Daoy (cell line): ENCODE results near the gene NMNAT2. TPM values are rescaled to one million over a fixed set of nuclear protein-coding genes. Genes with fewer than 3 reads are reported as not detected.
A peak's percentile ranks its signal among the peaks of the same experiment; 100 is the strongest.
"Not testable (repeated sequence)": the region's sequence is repeated elsewhere in the genome, so short reads cannot be mapped to it uniquely, and the experiment has no call there.

ENCODE experiments used
- DNase-seq: peaks from one replicate; pipeline ENCODE4 v3.0.0-alpha.2; 2015; ENCODE audit warnings: low read depth
- total RNA-seq: library from RNA; depleted of rRNA; stranded (reverse); fragments of >200 nt; shearing (Covaris generic); gene quantifications from 2 replicates; pipeline ENCODE4 v1.2.3, GENCODE V29; 2014

NMNAT2 gene
- total RNA-seq, 1 experiment from 2014 or later, result 3.0 TPM

DNA sequence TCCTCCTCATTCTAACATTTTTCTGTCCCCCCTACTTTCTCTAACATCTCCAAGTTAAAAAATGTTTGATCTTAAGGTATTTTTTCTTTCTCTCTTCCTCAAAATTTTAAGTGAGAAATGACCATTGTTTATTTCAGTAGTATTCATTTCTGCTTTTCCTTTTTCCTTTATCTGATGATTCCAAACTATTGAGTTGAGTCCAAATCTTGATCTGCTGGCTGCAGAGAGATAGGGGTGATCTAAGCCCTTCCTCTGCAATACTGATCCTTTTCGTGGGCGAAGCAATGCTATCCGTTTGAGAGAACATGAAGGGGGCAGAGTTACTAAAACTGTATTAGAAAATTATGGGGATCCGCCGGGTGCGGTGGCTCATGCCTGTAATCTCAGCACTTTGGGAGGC lies 516 bp upstream of the NMNAT2 start:
- DNase-seq, result no peak

DNA sequence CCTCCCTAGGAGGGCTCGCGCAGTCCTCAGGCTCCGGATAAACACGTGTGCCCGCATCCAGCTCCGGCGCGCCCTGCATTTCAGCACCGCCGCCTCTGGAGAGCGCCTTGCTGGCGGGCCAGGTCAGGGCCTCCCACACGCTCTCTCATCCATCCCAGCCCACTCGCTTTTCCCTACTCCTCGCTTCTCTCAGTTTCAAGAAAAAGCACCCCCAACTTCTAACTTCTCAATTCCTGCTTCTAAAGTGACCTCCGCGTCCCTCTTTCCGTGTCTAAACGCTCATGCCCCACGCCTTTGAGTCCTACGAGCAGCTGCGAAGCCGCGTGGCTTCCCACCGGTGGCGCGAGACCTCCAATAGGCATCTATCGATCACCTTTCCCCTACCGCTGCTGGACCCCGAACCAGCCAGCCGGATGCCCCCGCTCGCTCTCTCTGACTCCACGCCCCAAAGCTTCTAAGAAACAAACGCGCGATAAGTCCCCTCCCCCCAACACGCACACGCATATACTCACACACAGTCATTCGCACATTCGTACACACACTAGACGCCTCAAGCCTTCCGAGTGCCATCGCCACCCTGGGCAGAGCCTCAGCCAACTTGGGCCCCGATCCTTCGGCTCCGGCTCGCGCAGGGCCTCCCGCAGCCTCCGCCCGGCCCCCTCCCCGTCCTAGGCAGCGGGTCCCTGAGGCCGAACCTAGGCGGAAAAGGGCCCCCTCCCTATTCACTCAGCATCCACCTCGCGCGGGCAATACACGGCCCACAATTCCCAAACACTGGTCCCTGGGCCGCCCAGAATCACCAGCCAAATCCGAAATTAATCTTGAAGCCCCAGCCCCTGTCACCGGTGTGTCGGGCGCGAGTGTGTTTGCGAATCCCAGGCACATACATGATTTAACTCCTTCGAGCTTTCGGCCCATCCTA lies 1.1 kb downstream of the NMNAT2 start:
- DNase-seq, result peak; percentile 82

DNA sequence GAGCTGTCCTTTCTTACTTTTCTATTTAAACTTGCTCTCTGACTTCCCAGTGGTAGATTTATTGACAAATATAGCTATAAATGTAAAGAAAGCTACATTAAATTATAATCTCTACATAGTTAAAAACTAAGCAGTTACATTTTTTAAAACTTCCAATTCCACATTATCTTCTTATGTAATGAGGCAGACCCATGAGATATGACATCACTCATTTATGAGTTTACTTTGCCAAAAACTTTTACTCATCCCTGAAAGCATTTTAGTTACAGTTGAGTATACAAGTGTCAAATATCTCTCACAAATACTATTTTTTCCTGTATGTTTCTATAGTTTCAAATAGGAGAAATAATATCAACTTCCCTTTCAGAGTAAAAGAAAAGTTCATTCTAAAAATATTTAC lies 3.8 kb downstream of the NMNAT2 start:
- DNase-seq, result no peak

DNA sequence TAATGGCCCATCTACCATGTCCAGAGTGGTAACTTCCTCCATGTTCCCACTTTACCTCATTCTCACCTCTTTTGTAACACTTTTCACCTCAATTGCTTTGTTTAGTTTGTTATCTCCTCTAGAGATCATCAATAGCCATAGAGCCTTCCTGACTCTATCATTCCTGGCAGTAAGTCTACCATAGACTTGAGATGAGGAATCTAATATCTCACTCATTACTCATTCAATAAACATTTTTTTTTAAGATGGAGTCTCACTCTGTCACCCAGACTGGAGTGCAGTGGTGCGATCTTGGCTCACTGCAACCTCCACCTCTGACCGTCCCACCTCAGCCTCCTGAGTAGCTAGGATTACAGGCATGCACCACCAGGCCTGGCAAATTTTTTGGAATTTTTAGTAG lies 7.1 kb downstream of the NMNAT2 start:
- peak; percentile 4 for DNase-seq

DNA sequence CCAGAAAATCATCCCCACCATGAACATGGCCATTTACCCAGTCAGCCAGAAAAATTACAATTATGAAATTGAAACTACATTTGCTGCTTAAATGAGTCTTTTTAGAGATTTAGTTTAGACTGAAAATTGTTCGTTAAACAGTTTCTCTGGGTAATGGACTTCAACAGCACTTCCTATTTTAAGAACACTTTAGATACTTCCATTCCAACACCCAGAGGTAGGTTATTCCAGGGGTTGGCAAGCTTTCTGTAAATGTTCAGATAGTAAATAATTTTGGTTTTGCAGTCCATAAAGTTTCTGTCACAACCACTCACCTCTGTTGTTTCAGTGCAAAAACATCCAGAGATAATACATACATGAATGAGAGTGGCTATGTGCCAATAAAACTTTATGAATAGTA lies 10.2 kb downstream of the NMNAT2 start:
- DNase-seq, result no peak

DNA sequence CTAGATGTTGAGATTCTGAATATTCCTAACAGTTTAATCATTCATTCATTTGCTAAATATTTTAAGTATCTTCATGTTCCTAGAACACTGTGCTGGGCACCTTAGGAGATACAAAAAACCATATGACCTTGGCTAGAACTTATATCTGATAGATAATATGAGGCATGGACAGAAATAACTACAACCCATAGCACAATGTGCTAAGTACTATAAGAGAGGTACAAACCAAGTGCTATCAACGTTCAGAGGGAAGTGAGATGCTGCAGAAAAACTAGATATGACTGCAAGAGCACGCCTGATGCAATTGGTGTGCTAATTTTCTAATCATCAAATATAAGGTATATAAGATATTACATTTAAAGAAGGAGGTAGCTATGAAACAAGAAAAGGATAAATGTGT lies 10.7 kb downstream of the NMNAT2 start:
- no peak for DNase-seq

DNA sequence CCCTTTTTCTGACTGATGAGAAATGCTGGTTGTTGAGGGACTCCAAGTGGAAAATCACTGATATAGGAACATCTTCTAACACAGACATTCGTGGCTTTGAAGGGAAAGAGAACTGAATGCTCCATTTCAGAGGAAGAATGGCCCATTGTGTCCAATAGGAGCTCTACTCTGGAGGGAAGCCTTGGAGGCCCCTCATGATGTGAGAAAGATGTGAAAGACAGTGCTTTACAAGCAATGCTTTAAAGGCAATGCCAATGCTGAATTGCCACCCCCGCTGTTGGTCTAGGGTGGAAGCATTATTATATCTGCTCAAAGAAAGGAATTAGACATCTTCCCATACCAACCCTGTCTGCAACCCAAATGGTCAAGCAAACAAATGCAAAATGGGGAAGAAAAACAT lies 13.7 kb downstream of the NMNAT2 start:
- no peak for DNase-seq

DNA sequence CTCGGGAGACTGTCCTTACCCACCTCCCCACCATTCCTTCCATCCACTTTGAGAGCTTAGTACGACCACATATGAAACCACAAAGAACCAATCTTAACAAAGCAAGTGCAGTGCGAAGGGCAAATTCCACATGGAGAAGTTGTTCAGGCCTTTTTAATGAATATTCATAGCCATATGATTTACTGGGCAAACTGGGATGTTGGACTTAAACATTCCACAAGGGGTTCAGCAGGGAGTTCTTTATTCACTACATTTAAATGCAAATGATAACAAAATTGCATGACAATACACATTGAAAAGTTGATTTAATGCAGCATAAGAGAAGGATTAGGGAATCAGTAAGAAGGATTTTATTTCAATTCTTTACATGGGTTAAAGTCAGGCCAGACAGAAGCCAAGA lies 14.7 kb downstream of the NMNAT2 start:
- DNase-seq, result no peak

DNA sequence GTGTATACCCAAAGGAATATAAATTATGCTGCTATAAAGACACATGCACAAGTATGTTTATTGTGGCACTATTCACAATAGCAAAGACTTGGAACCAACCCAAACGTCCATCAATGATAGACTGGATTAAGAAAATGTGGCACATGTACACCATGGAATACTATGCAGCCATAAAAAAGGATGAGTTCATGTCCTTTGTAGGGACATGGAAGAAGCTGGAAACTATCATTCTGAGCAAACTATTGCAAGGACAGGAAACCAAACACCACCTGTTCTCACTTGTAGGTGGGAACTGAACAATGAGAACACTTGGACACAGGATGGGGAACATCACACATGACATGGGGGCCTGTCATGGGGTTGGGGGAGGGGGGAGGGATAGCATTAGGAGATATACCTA lies 16.6 kb downstream of the NMNAT2 start:
- not testable (repeated sequence) for DNase-seq

DNA sequence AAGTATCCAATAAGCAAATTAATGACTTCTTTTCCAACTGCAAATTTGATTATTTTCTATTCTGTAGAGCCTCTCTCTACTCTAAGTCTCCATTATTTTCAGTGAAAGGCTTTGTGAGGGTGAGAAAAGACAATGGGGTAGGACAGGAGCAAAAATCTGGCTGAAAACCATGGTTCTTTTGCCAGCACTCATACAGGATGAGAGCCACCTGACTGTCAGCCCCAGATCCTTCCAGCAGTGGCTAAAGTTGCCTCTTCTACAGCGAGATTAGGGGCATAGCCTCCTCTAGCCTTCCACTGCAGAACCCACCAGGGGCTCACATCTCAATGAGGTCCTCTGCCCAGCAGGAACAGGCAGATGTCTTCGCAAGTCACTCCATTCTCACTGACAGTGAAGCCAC lies 23.7 kb downstream of the NMNAT2 start:
- DNase-seq, result no peak

DNA sequence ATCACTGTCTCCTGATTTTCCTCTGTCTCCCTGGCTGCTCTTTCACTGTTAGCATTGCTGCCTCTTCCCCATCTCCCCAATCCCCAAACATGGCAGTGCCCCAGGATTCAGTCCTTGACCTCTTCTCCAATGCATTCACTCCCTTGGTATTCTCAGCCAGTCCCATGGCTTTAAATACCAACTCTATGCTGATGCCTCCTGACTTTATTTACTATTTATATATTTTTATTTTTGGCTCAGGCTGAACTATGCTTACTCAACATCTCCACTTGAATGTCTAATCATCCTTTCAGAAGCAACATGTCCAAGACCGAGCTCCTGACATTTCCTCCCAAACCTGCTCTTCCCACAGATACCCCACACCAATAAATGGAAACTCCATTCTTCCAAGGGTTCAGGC lies 26.3 kb downstream of the NMNAT2 start:
- DNase-seq, result no peak

DNA sequence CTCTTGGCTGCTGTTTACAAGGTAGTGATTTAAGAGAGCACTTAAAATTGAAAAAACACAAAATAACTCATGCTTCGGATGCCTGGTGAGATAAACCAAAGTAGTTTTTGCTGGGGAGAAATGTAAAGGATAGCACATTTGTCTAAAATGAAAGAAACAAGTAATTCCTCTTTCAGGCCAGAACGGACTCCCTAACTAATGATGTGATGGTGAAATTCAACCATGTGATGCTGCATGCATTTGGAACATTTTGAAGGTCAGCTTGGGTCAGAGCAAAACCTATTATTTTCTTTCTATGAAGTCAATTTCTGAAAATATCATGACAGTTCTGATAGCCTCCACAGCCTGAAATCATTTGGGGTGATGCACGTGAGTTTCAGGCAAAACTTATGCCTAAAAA lies 27.6 kb downstream of the NMNAT2 start:
- no peak for DNase-seq

DNA sequence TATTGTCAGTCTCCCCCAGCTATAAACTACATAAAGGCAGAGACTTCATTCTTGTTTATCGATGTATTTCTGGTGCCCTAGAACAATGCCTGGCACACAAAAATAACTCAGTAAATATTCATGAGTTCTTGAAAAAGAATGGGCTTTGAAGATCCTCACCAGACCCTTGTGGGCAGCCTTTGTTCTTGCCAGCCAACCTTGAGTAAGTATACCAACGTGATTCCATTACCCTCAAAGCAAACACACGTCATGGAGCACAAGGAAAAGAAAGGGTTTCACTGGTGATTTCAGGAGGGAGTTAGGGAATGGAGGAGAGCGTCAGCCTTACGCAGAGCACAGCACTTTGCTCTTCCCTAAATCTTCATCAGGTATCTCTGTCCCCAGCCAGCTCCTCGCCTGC lies 29.4 kb downstream of the NMNAT2 start:
- DNase-seq, result no peak

DNA sequence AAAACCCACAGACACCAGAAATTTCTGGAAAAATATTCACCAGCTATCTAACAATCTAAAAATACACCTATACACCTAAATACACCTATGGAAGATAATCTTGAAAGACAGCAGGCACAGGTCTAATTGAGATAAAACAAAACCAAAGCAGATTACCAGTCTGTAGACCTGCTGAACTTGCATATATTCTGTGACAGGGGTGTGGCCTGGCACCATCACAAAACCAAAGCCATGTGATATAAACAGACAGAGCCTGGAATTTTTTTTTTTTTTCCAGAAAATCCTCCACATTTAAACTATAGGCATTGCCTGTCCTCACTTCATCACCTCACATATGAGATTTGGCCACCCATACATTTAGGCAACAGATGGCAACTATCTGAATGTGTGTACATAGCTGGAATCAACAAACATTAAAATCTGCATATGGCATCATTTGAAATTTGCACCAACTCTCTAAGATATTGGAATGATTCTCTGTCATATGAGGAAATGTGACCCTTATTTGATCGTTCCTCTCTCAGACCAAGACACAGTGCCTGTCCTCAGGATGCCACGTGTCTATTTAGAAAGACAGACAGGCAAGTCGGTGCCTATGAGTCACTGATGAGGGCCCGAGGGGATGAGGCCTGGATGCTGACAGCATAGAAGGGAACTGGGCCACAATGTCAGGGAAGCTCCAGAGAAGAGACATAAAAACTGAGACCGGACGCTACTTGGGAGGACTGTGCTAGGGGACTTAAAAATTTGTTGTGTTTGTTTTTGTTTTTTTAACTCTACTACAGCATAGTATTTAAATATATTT lies 32.6 kb downstream of the NMNAT2 start:
- DNase-seq, result peak; percentile 8

DNA sequence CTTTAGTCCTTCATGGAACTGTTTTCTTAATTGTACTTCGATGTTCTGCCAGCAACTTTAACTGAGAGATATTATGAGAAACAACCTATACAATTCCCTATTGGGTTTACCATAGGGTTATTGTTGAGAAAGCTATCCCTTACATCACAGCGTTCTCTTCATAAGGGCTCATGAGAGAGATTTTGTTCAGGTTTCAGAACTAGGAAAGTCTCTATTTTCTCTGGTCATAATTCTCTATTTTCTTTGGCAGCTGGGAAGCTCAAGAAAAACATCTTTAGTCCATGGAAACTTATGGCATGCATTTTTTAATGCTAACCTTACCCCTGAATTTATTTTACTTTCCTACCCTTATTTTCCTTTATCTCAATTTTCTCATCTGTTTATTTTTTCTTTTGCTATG lies 38.2 kb downstream of the NMNAT2 start:
- no peak for DNase-seq

DNA sequence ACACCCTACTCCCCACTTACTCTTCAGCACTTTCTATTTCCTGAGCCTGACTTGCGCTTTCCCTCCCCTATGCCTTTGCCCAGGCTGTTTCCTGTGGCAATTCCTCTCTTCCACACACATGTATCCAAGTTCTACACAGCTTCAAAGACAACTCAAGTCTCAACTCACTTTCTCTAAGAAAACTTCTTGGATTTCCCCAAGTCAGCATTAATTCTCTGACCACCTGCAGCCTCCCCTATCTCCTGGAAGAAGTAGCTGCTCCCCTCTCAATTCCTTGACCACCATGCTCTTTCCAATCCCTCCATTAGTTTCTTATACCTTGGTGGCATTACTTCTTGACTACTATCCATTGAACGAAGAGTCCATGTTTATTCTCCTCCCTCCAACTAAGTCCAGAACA lies 42.8 kb downstream of the NMNAT2 start:
- no peak for DNase-seq

DNA sequence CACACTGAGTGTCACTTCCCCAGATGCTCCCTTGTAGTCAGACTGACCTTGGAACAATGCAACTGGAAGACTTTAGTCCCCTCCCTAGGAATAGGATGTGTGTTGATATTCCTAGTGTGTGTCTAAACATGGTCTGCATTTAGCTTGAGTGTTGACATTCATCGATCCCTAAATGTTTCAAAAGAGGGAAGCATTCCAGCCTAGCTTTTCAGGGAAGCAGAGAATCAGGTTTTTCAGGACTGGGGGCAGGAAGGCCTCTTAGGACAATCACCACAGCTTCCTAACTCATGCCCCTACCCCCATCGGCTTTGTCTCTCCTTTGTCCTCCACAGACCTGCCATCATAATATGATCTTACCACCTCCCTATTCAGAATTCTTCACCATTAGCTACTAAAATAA lies 43.4 kb downstream of the NMNAT2 start:
- DNase-seq, result no peak

DNA sequence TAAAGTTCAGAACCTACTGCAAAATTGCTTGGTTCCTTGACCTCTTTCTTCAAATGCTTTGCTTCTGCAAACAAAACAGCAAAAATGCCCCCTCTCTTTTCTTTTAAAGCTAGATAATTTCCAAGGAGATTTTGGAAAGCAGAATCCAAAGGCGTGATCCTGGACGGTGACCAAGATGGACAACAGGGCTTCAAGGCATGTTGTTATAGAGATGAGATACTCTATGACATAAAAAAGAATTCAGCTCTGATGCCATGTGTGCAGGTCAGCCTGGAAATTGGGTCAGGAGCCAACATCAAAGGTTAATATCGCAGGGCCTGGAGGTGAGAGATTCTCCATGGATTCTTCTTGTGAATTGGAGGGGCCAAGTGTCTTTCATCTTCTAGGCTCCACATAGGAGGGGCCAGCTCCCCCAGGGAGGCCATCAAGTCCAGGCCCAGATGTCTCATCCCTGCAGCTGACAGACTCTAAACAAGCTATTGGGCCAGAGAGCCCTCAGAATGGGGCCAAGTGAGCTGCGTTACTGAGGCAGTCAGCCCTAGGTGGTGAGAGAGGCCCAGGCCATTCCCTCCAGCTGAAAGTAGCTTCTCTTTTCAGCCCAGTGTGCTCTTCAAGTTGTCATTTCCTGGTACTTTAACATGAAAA lies 45.5 kb downstream of the NMNAT2 start:
- DNase-seq, result no peak

DNA sequence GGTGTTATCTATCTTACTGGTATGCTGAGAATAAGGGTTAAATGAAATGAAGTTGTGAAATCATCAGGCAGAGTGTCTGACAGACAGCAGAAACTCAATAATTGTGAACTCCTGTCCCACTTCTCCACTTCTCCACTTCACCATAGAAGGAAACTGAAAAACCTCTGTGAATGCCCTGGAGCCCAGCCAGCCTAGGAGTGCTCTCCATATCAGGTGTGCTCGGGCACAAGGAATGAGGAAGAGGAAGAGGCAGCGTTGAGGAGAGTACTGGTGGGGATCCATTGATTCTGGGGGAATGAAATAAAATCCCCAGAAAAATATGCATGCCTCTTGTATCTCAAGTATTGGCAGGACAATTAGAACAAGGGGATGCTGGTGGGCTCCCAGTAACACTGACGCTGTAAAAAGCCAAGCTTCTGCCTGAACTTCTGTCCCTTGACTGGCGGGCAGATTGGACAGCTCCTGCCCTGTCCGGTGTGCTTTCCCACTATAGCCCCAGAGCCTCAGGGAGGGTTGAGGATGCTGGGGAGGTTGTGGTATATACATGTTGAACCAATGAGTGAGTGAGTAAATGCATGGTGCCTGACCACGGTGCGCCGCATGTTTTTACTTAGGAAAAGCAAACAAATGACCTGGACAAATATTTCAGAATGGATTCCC lies 47.7 kb downstream of the NMNAT2 start:
- no peak for DNase-seq

DNA sequence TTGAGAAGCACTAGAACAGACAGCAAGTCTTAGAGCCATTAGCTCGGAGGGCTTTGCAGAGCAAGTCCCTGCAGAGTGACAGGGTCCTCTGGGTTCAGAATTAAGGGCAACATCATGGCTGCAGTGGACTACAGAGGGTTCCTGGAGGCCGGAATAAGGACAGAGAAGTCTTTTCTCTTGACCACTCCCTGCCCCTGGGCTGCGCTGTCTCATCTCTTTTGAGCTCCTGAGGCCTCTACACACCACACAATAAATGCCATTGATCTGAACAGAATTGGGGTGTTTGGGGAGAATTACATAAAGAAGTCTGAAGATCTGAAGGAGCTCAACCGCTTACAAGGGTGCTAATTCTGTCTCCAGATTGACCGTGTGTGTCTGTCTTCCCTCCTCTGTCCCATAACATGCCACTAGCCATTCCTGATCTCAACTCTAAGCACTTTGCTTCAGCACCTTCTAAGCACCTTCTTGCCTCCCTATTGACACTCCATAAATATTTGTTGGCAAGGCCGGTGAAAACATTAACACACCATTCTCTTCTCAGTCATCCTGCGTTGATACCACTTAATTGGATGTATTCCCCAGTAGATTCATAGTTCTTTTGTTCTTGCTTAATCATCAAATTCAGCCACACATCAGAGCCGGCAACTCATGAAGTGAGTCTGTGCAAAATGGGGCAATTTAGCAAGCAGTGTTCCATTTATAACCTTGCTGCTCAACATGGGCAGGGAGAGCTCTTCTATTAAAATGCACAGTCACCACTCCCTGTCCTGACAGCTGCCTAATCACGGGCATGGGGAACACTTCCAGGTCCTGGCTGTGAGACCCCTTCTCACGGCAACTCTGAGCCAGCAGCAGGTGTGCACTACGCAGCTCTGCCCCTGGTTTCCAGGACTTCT lies 49.7 kb downstream of the NMNAT2 start:
- no peak for DNase-seq

DNA sequence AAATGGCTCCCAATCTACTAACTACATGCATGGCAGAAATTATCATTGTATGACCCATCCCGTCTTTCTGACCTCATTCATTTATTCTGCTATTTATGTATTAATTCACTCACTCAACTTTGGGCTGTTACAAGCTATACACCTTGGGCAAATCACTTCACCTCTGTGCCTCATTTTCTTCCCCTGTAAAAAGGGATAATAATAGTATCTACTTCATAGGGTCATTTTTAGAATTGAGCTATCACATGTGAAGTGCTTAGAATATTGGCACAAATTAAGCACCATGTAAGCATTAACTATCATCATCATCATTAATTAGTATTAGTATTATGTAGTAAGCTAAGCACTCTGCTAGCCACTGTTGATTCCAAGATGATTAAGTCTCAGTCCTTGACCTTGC lies 52.1 kb downstream of the NMNAT2 start:
- DNase-seq, result no peak
